ENCODE results near the gene PRPF38B.

Gene PRPF38B

GRCh38 chr1:108716437-108717230 lies 24.5 kb downstream of the PRPF38B start:
- Histone ChIP-seq H3K4me1 (peaks cover 0 to 37% (median 4%) of the 10 kb centered on the region in 4 donors), H3K27ac (peak overlapping the region in 1 of 2 donors; percentile 33), H3K9me3 (no peaks in the 10 kb centered on the region), H3K27me3 (no peaks in the 10 kb centered on the region), H3K4me3 (no peak overlapping the region), H3K36me3 (no peaks in the 10 kb centered on the region)
- TF ChIP-seq, protein P1, sequence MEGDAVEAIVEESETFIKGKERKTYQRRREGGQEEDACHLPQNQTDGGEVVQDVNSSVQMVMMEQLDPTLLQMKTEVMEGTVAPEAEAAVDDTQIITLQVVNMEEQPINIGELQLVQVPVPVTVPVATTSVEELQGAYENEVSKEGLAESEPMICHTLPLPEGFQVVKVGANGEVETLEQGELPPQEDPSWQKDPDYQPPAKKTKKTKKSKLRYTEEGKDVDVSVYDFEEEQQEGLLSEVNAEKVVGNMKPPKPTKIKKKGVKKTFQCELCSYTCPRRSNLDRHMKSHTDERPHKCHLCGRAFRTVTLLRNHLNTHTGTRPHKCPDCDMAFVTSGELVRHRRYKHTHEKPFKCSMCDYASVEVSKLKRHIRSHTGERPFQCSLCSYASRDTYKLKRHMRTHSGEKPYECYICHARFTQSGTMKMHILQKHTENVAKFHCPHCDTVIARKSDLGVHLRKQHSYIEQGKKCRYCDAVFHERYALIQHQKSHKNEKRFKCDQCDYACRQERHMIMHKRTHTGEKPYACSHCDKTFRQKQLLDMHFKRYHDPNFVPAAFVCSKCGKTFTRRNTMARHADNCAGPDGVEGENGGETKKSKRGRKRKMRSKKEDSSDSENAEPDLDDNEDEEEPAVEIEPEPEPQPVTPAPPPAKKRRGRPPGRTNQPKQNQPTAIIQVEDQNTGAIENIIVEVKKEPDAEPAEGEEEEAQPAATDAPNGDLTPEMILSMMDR (IDR thresholded peaks at IDR 0.05) = no peak
- intact Hi-C loops (cut with DNase I; ENCODE audit: low total_unique reads) = no loop called here
- DNase-seq = no peak

DNA sequence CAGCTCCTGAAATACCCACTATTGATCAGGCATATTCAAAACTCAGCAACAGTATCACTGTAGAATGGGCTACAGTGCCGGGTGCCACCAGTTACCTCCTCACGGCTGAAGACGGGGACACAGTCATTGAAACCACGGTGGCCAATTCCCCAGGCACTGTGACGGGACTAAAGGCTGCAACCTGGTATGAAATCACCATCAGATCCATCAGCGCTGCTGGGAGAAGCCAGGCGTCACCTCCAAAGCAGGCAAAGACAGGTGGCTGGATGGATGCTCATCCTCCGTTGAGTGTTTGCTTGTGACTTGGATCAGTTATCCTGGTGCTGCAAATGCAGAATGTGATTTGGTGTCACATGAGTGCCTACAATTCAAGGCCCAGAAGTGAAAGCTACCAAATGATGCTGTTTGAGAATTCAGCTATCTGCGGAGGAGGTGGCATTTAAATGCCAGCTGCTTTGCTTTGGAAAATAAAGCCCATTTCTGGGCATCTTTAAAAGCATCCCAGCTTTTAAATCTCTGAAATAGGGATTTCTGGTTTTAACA lies 25.7 kb downstream of the PRPF38B start:
- Histone ChIP-seq H3K4me3 (no peak overlapping the region), H3K9me3 (no peaks in the 10 kb centered on the region), H3K27ac (no peak overlapping the region), H3K4me1 (peaks cover 0 to 41% (median 4%) of the 10 kb centered on the region in 4 donors), H3K27me3 (no peaks in the 10 kb centered on the region), H3K36me3 (no peaks in the 10 kb centered on the region)
- DNase-seq = no peak
- intact Hi-C loops (cut with DNase I; ENCODE audit: low total_unique reads) = no loop called here
- TF ChIP-seq, protein P1 (IDR thresholded peaks at IDR 0.05) = no peak

DNA sequence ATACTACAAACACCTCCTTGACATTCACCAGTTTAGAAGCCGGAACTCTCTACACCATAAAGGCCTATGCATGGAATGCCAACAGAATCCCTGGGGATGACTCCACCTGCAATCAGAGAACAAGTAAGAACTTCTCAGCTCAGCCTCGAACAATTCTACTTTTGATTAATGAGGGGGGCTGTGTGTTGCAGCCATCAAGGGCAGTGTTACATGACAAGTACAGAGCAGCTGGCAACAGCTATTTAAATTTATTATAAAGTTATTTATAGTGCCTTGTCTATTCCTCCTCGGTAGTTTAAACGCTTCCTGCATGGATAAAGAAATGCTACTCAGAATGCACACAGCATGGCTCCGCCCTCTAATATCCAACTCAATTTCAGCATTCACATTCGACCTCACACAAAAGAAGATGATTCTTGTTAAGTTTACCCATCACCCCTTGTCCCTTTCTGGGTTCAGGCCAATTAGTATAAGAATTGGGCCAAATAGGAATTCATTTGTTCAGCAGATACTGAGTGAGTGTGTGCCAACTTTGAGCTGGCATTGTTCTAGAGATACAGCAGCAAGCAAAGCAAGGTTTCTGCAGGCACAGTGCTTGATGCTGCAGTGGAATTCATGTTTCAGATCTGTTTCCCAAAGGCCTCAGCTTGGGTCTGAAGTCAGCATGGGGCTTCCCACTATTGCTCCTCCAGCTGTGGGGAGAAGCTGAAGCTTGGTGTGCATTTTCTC lies 27.0 kb downstream of the PRPF38B start:
- peaks cover 0 to 44% (median 4%) of the 10 kb centered on the region in 4 donors for H3K4me1 ChIP-seq
- H3K4me3 ChIP-seq = no peak overlapping the region
- intact Hi-C loops (cut with DNase I; ENCODE audit: low total_unique reads) = no loop called here
- TF ChIP-seq, protein P1 (IDR thresholded peaks at IDR 0.05) = no peak
- H3K9me3 ChIP-seq = no peaks in the 10 kb centered on the region
- no peak for DNase-seq
- no peaks in the 10 kb centered on the region for H3K36me3 ChIP-seq
- H3K27ac ChIP-seq = peak overlapping the region; percentile 59 to 62
- H3K27me3 ChIP-seq = no peaks in the 10 kb centered on the region

- Histone ChIP-seq H3K27ac (peak overlapping the region; percentile 59 to 62), H3K4me1 (peaks cover 0 to 44% (median 4%) of the 10 kb centered on the region in 4 donors), H3K9me3 (no peaks in the 10 kb centered on the region), H3K4me3 (no peak overlapping the region), H3K27me3 (no peaks in the 10 kb centered on the region), H3K36me3 (no peaks in the 10 kb centered on the region)
- DNase-seq = no peak
- TF ChIP-seq, protein P1 (IDR thresholded peaks at IDR 0.05) = no peak
- intact Hi-C loops (cut with DNase I; ENCODE audit: low total_unique reads) = no loop called here
These were observed 27.7 kb downstream of the PRPF38B start for GRCh38 chr1:108719656-108720435.

- TF ChIP-seq, protein P1 (IDR thresholded peaks at IDR 0.05) = no peak
- no peaks in the 10 kb centered on the region for H3K36me3 ChIP-seq
- no peak for DNase-seq
- H3K27ac ChIP-seq = peak overlapping the region; percentile 14 to 41
- intact Hi-C loops (cut with DNase I; ENCODE audit: low total_unique reads) = no loop called here
- peak overlapping the region; percentile 13 to 19 for H3K4me3 ChIP-seq
- H3K27me3 ChIP-seq = no peaks in the 10 kb centered on the region
- peaks cover 0 to 30% (median 2%) of the 10 kb centered on the region in 4 donors for H3K4me1 ChIP-seq
- H3K9me3 ChIP-seq = no peaks in the 10 kb centered on the region
These were observed 30.2 kb downstream of the PRPF38B start for GRCh38 chr1:108722292-108722691.

Data from tibial artery (tissue), 4 donors.